ENCODE data around the gene THBS3.
A peak's percentile ranks its signal among the peaks of the same experiment; 100 is the strongest.
"Not testable (repeated sequence)": the region's sequence is repeated elsewhere in the genome, so short reads cannot be mapped to it uniquely, and the experiment has no call there.

The THBS3 gene

DNA sequence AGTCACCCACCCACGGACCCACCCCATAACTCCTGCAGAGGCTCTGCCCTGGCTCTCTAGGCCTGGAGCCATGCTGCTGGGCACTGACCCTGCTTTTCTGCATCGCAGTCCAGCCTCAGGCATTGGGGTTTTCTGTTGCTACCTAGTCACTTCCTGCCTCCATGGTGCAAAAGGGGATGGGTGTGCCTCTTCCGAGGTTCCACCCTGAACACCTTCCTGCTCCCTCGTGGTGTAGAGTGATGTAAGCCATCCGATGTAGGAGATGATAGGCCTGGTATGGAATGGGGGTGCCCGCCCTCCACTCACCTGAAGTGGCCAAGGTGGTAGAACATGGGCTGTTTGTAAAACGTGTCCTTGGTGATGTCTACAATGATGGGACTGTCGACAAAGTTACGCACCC is 27.7 kb upstream of the THBS3 start:
- not testable (repeated sequence) for DNase-seq (ENCODE audit: low read depth in 4 of 4, low spot score in 1 of 4)

DNA sequence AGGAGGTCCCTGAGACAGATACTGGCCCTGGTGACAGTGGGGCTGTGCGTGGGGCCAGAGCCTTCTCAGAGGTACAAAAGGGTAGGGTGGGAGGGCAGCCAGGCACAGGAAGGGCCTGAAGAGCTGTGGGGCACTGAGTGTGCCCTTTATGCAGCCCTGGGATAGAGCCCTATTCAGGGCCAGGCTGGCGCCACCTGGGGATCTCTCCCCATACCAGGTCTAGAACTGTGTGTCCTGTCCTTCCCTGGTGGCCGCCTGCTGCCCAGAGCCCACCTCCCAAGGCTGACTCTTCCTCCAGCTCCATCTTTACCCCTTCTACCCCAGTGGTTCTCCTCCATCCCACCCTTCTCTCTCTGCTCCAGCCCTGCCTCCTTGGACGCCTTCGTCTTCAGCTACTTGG is 25.8 kb upstream of the THBS3 start:
- not testable (repeated sequence) for DNase-seq (ENCODE audit: low read depth in 4 of 4, low spot score in 1 of 4)

DNA sequence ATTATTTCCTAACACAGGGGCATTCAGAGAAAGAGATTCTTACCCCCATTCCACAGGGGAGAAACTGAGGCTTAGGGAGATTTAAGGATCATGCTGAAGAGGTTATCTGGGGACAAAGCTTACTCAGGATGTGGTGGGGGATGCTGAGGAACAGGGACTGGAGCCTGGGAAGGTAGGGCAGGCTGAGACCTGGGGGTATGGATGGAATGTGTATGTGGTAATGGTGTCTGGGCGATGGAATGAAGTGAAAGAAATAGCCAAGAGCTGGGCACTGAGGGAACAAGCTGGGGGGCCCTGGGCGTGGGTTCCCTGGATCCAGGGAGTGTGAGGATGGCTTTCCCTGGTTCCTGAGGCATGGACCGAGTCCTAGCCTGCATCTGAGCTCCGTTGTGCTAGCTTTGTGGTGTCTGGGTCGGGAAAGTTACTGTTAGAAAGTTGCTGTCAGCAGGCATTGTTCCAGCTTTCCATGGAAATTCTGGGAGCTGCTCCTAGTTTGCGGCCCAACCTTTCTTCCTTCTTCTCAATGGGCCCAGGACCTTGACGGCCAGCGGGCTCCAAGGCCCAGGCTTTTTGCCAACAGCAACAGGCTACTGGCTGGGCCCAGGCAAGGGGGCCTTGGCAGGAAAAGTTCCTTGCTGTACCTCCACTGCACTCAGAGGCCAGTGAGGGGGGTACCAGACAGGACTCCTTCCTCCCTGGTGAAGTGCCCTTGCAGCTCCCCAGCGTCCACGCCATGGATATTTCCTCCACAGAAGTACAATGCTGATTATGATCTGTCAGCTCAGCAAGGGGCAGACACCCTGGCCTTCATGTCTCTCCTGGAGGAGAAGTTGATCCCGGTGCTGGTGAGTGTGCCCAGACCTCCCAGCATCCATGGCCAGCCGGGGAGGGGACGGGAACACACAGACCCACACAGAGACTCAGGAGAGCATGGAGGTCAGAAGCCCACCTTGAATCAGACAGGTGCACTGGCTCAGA is 24.6 kb upstream of the THBS3 start:
- DNase-seq (ENCODE audit: low read depth in 4 of 4, low spot score in 1 of 4), result not testable (repeated sequence)

DNA sequence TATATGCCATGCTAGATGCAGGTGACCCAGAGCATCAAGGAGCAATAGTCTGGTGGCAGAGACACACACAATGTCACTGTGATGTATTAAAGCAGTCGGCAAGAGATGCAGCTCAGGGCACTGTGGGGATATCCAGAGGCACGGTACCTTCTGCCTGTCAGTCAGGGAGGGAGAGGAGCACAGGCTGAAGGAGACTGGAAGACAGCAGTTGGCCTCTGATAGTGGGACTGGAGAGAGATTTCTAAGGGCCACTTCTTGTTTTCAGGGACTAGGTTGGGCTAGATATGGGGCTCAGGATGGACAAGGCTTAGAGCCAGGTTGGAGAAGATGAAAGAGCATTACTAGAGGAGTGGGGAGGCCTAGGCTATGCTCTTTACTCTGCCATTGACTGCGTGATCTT is 23.6 kb upstream of the THBS3 start:
- DNase-seq (ENCODE audit: low read depth in 4 of 4, low spot score in 1 of 4), result not testable (repeated sequence)

DNA sequence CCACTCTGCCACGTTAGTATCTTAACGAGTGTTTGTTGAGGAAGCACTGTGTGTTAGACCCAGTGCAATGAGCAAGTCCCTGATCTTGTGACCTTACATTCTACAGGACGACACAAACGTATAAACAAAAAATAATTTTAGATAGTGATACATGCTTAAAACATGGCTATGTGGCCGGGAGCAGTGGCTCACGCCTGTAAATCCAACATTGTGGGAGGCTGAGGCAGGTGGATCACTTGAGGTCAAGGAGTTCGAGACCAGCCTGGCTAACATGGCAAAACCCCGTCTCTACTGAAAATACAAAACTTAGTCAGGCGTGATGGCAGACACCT is 20.4 kb upstream of the THBS3 start:
- no peak for DNase-seq (ENCODE audit: low read depth in 4 of 4, low spot score in 1 of 4)

DNA sequence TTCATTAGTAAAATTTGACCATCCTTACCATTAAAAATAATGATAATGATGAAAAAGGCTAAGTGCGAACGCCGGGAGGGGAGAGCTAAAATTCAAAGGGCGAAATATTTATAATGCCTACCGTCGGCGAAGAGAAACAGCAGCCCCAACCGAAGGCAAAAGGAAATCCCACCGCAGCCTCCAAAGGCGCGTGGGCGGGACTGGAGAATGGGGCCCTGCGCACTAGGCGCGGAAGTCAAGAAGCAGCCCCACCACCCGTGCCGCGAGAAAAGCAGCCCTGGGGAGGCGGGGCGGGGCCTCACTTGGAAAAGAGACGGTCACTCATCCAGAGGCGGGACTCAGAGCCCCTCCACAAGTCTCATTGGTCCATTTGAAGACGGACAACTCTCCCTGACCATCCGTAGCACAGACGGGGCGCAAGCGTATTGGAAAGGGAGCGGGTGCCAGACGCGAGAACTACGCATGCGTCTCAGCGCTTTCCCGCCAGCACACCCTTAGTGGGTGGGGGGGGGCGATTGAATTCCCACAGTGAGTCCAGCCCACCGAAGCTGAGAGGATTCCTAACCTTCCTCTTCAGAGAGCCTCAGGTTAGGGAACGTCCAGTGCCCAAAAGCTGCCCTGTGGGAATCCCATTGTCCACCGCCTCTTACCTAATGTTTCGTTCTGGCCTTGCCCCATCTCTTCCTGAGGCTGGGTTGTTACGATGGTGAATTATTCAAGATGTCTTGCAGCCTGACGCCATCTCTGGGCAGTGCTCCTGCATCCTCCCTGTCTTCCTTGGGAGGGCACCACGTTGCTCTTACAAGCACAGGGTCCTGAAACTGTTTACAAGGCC is 19.8 kb upstream of the THBS3 start:
- DNase-seq (ENCODE audit: low read depth in 4 of 4, low spot score in 1 of 4), result peak; percentile 96 to 100 (median 99)

DNA sequence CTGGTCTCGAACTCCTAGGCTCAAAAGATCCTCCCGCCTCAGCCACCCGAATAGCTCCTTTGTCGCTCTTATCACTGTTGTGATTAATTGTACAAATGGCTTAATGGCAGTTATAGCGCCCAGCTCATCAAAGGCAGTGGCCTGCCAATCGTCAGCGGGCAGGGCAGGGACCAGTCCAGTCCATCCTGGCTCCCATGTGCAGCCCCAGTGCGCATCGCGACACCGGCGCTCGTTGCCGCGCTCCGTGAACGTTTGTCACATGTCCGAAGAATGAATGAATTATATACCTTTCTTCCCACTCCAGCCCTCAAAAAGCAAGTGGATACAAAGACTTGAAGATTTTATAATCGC is 19.2 kb upstream of the THBS3 start:
- peak in 1 of 4 experiments; percentile 45 for DNase-seq (ENCODE audit: low read depth in 4 of 4, low spot score in 1 of 4)

DNA sequence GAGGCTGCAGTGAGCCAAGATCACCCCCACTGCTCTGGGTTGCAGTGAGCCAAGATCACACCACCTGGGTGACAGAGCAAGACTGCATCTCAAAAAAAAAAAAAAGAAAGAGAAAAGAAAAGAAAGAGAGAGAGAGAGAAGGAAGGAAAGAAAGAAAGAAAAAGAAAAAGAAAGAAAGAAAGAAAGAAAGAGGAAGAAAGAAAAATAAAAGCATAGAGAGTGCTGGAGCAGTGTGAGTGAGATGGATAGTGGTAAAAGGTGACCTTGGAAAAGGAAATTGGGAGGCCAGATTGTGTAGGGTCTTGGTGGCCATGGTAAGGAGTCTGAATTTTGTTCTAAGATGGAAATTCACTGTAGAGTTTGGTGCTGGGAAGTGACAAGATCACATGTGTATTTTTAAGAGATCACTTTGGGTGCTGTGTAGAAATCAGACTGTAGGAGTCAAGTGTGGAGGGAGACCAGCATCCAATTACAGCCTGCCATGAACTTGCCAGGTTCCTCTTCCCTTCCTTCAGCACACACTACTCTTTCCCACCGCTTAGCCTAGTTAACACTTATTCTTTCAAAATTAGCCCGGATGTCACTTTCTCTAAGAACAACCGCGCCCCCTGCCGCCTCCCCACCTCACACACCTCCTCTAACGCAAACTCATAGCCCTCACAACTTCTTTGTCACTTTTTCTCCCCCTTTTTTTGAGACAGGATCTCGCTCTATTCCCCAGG is 18.7 kb upstream of the THBS3 start:
- peak in 3 of 4 experiments; percentile 62 to 95 (median 69) for DNase-seq (ENCODE audit: low read depth in 4 of 4, low spot score in 1 of 4)

DNA sequence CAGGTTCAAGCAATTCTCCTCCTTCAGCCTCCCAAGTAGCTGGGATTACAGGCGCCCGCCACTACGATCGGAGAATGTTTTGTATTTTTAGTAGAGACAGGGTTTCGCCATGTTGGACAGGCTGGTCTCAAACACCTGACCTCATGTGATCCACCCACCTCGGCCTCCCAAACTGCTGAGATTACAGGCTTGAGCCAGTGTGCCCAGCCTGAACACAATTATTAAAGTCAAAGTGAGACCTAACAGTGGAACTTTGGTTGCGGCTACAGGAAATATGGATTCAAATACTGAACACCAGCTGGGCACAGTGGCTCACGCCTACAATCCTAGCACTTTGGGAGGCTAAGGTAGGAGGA is 17.7 kb upstream of the THBS3 start:
- not testable (repeated sequence) for DNase-seq (ENCODE audit: low read depth in 4 of 4, low spot score in 1 of 4)

DNA sequence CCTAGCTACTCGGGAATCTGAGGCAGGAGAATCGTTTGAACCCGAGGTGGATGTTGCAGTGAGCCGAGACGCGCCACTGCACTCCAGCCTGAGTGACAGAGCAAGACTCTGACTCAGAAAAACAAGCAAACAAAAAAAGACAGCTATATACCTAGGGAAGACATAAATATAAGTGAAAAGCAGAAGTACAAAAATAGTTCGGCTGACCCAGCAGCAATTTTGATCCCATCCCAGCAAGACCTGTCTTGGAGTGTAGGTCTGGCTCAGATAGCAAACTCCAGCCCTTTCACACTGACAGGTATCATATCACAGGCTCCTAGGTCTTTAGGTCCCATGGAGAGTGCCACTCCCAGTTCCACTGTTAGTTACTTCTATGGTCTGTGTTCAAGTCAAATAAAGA is 15.3 kb upstream of the THBS3 start:
- DNase-seq (ENCODE audit: low read depth in 4 of 4, low spot score in 1 of 4), result no peak

DNA sequence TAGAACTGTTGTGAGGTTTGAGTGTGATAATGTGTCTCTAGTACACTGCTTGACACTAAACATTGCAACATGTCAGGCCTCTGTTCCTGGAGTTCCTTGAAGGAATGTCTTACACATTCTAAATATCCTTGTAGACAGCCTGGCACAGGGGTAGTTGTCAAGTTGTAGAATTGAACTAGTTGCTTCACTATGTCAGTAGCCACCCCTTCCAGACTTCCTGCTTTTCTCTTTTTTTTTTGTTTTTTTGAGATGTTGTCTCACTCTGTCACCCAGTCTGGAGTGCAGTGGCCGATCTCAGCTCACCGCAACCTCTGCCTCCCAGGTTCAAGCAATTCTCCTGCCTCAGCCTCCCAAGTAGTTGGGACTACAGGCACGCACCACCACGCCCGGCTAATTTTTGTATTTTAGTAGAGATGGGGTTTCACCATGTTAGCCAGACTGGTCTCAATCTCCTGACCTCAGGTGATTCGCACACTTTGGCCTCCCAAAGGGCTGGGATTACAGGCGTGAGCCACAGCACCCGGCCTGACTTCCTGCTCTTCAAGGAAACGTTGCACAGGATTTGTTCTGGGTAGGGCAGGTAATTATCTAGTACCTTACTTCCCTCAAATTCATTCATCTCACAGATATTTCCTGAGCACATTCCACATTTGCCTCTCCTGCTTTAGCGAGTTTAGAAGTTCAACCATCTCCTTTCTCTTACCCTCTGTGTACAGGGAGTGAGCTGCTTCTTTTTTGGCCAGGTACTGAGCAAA is 12.7 kb upstream of the THBS3 start:
- not testable (repeated sequence) for DNase-seq (ENCODE audit: low read depth in 4 of 4, low spot score in 1 of 4)

DNA sequence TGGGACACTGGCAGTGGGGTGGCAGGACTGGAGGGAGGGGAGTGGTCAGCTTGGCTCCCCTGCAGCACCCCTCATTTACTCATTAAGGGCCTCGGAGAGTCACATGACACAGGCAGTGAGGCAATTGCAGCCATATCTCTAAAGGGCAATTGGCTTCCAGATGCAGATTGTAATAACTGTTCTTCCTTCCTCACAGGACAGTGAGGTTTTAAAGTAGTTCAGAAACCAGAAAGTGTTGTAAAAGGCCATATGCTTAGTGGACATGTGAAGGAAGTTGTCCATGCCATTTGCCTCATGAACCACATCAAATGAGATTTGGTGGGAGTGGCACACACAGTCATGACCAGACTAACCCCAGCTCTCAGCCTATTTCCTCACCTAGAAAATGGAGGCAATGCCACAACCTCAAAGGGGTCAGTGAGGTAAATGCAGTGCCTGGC is 11.9 kb upstream of the THBS3 start:
- no peak for DNase-seq (ENCODE audit: low read depth in 4 of 4, low spot score in 1 of 4)

DNA sequence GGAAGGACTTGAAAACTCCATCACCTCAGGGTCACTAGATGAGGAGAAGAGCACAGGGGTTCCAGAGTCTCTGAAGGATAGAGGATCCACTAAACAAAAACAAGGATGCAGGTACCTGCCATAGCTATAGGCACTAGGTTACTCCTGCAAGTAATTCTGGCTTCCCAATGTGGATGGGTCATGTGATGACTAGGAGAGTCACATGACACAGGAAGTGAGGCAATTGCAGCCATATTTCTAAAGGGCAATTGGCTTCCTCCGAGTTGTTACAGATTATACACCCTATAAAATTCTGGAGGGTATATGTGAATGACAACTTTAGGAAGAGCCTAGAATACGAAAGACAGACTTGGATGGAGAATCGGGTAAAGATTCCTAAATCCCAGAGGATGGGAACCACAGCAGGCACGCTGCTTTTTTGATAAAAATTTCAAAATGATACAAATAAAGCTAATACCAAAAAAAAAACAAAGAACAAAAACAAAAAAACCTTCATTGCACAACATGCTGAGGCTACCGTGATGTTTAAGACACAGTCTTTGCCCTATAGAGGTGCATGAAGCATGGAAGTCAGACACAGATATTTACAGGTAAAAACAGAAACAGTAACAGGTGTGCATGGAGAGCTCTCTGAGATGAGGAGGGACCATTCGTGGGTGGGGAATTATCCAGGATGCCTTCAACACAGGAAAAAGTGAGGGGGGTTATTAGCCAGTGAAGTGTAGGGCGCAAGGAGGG is 11.3 kb upstream of the THBS3 start:
- no peak for DNase-seq (ENCODE audit: low read depth in 4 of 4, low spot score in 1 of 4)

DNA sequence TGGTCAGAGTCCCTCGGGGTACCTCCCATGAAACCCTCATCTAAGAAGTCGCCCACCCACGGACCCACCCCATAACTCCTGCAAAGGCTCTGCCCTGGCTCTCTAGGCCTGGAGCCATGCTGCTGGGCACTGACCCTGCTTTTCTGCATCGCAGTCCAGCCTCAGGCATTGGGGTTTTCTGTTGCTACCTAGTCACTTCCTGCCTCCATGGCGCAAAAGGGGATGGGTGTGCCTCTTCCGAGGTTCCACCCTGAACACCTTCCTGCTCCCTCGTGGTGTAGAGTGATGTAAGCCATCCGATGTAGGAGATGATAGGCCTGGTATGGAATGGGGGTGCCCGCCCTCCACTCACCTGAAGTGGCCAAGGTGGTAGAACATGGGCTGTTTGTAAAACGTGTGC is 7.0 kb upstream of the THBS3 start:
- not testable (repeated sequence) for DNase-seq (ENCODE audit: low read depth in 4 of 4, low spot score in 1 of 4)

DNA sequence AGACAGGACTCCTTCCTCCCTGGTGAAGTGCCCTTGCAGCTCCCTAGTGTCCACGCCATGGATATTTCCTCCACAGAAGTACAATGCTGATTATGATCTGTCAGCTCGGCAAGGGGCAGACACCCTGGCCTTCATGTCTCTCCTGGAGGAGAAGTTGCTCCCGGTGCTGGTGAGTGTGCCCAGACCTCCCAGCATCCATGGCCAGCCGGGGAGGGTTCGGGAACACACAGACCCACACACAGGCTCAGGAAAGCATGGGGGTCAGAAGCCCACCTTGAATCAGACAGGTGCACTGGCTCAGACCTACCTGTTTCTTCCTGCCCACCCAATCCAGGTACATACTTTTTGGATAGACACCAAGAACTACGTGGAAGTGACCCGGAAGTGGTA is 4.3 kb upstream of the THBS3 start:
- DNase-seq (ENCODE audit: low read depth in 4 of 4, low spot score in 1 of 4), result not testable (repeated sequence)

DNA sequence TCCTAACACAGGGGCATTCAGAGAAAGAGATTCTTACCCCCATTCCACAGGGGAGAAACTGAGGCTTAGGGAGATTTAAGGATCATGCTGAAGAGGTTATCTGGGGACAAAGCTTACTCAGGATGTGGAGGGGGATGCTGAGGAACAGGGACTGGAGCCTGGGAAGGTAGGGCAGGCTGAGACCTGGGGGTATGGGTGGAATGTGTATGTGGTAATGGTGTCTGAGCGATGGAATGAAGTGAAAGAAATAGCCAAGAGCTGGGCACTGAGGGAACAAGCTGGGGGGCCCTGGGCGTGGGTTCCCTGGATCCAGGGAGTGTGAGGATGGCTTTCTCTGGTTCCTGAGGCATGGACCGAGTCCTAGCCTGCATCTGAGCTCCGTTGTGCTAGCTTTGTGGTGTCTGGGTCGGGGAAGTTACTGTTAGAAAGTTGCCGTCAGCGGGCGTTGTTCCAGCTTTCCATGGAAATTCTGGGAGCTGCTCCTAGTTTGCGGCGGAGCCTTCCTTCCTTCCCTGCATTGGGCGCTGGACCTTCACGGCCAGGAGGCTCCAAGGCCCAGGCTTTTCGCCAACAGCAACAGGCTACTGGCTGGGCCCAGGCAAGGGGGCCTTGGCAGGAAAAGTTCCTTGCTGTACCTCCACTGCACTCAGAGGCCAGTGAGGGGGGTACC is 3.8 kb upstream of the THBS3 start:
- not testable (repeated sequence) for DNase-seq (ENCODE audit: low read depth in 4 of 4, low spot score in 1 of 4)

DNA sequence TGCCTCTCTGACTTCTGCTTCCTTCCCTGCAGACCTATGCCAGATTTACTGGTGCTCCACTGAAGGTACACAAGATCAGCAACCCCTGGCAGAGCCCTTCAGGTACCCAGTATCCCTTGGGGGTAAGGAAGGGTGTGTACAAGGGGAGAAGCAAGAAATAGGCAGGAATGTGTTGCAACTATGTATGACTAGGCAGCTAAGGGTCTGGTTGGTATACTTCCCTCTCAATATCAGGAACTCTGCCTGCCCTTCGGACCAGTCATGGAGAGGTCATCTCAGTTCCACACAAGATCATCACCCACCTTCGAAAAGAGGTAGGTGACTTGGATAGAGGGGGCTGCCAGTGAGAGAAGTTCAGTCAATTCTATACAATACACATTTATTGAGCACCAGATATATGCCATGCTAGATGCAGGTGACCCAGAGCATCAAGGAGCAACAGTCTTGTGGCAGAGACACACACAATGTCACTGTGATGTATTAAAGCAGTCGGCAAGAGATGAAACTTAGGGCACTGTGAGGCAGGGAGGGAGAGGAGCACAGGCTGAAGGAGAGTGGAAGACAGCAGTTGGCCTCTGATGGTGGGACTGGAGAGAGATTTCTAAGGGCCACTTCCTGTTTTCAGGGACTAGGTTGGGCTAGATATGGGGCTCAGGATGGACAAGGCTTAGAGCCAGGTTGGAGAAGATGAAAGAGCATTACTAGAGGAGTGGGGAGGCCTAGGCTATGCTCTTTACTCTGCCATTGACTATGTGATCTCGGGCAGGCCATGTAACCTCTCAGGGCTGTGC is 2.8 kb upstream of the THBS3 start:
- no peak for DNase-seq (ENCODE audit: low read depth in 4 of 4, low spot score in 1 of 4)

DNA sequence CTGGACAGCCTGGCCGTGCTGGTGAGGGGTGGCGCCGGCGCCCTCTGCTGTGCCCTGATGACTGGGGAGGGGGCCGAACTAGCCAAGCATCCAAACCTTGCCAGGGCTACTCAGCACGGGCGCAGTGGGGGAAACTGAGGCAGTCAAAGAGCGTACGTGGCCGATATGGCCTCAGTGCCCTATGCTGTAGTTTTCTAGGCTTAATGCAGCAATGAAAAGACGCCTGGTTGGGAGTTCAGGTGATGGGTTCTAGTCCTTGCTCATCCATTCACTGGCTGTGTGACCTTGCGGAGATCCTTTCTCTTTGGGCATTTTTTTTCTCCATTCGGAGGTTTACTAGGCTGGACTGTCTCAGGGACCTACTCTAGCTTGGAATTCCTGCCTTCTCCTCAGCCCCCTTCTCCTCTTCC is 1.6 kb upstream of the THBS3 start:
- no peak for DNase-seq (ENCODE audit: low read depth in 4 of 4, low spot score in 1 of 4)
